Measurements from ENCODE around the gene TP73. TPM values are rescaled to one million over a fixed set of nuclear protein-coding genes. Genes with fewer than 3 reads are reported as not detected.

The TP73 gene
- total RNA-seq, 3 donors from 2014 or later: 0.12 to 0.63 (median 0.51) TPM

DNA sequence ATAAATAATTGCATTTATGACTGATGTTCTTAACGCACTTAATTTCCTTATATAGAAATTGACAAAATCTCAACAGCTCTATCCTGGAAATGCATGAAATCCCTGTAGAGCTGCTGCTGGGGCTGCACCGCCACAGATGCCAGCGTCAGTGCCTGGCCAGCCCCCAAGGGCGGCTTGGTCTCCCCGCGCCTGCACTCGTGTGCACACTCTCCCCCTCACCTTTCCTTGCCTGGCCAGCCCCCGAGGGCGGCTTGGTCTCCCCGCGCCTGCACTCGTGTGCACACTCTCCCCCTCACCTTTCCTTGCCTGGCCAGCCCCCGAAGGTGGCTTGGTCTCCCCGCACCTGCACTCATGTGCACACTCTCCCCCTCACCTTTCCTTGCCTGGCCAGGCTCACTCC is 16.2 kb upstream of the TP73 start:
- Histone ChIP-seq H3K4me1 (ENCODE audit: low read depth) (no peaks in the 10 kb centered on the region), H3K36me3 (ENCODE audit: low read depth) (peaks cover 5% of the 10 kb centered on the region), H3K9me3 (no peaks in the 10 kb centered on the region), H3K4me3 (no peak overlapping the region)
- TF ChIP-seq, protein P1, sequence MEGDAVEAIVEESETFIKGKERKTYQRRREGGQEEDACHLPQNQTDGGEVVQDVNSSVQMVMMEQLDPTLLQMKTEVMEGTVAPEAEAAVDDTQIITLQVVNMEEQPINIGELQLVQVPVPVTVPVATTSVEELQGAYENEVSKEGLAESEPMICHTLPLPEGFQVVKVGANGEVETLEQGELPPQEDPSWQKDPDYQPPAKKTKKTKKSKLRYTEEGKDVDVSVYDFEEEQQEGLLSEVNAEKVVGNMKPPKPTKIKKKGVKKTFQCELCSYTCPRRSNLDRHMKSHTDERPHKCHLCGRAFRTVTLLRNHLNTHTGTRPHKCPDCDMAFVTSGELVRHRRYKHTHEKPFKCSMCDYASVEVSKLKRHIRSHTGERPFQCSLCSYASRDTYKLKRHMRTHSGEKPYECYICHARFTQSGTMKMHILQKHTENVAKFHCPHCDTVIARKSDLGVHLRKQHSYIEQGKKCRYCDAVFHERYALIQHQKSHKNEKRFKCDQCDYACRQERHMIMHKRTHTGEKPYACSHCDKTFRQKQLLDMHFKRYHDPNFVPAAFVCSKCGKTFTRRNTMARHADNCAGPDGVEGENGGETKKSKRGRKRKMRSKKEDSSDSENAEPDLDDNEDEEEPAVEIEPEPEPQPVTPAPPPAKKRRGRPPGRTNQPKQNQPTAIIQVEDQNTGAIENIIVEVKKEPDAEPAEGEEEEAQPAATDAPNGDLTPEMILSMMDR (IDR thresholded peaks at IDR 0.05): no peak
- DNase-seq (peak in 2 of 3 donors; percentile 2 to 14), ATAC-seq (no peak)
- intact Hi-C loops (cut with DNase I, micrococcal nuclease): no loop called here

DNA sequence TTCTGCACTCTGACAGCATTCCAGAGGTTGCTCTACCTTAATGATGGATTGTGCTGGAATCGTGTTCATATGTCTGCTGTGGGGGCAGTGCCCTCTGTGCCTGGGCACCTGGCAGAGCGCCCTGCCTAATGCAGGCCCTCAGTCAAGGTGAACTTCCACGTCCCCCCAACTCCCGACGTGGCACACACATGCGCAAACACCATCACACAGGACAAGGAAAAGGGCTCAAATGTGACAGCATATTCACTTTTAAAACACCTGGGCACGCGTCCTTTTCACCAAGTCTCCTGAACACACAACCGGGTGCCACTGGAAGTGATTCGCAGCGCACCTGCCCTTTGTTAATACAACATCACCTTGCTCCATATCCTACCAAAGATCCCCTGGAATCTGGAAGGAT is 15.8 kb upstream of the TP73 start:
- TF ChIP-seq, protein P1 (IDR thresholded peaks at IDR 0.05): no peak
- Histone ChIP-seq H3K36me3 (ENCODE audit: low read depth) (peaks cover 5% of the 10 kb centered on the region), H3K4me1 (ENCODE audit: low read depth) (no peaks in the 10 kb centered on the region), H3K9me3 (no peaks in the 10 kb centered on the region), H3K4me3 (no peak overlapping the region)
- intact Hi-C loops (cut with DNase I, micrococcal nuclease): no loop called here
- DNase-seq (peak in 1 of 3 donors; percentile 11), ATAC-seq (no peak)

DNA sequence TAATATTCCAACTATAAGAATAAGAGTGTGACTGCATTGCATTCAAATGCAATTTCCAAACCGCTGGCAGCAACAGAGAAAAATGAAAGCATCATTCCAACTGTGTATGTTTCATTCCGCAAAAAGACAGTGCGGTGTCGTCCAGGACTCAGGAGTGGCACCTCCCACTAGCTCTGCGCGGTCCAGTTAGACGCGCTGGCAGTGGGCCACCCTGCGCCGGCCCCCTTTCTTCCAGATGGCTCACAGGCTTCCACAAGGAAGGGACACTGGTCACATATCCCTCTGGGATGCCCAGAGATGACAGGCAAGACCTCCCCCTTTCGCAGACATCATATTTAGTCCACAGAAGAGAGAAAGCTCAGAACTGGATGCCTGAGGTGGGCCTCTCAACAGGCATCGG is 14.3 kb upstream of the TP73 start:
- TF ChIP-seq, protein P1 (IDR thresholded peaks at IDR 0.05): no peak
- intact Hi-C loops (cut with DNase I, micrococcal nuclease): no loop called here
- DNase-seq (peak in 2 of 3 donors; percentile 7 to 22), ATAC-seq (no peak)
- Histone ChIP-seq H3K9me3 (no peaks in the 10 kb centered on the region), H3K4me1 (ENCODE audit: low read depth) (no peaks in the 10 kb centered on the region), H3K36me3 (ENCODE audit: low read depth) (peaks cover 5% of the 10 kb centered on the region), H3K4me3 (no peak overlapping the region)

DNA sequence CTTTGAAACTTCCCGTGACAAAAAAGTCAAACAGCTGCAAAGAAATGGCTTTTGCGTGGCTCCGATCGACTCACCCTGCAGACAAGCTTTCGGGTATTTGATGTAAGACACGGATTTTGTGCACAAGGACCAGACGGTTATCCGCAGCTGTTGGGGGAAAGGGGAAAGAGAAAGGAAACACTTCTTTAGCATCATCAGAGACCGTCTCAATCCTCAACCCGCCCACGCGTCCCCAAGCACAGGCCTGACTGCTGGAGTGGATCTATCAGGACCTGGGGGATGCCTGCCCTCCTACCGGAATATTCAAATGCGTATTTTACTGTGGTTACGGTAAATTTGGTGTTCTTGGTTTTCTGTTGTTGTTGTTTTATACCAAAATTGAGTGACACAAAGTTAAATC is 13.6 kb upstream of the TP73 start:
- ATAC-seq (no peak), DNase-seq (peak in 2 of 3 donors; percentile 3 to 21)
- TF ChIP-seq, protein P1 (IDR thresholded peaks at IDR 0.05): no peak
- Histone ChIP-seq H3K4me3 (no peak overlapping the region), H3K4me1 (ENCODE audit: low read depth) (no peaks in the 10 kb centered on the region), H3K36me3 (ENCODE audit: low read depth) (peaks cover 5% of the 10 kb centered on the region), H3K9me3 (no peaks in the 10 kb centered on the region)
- intact Hi-C loops (cut with DNase I, micrococcal nuclease): no loop called here

DNA sequence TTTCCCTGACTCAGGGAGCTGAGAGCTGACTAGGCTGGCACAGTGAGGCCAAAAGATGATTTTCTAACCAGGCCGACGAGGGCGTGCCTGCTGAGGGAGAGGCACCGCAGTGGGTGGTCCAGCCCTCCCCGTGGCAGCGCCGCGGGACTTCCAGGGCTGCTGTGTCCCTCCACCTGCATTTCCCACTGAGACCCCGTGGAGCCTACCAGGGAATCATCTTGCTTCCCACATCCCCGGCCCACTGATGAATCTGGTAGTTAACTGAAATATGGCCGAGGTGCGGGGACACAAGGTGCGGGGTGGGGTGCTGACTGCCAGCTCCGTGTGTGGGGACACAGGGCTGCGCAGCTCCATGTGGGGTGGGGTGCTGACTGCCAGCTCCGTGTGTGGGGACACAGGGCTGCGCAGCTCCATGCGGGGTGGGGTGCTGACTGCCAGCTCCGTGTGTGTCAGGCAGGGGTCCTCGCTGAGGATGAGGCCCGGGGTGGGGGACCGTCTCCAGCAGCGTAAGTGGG is 12.9 kb upstream of the TP73 start:
- TF ChIP-seq, protein P1 (IDR thresholded peaks at IDR 0.05): no peak
- H3K4me3 ChIP-seq: no peak overlapping the region
- no peaks in the 10 kb centered on the region for H3K4me1 ChIP-seq (ENCODE audit: low read depth)
- intact Hi-C loops (cut with DNase I, micrococcal nuclease): no loop called here
- ATAC-seq: no peak
- H3K9me3 ChIP-seq: no peaks in the 10 kb centered on the region
- peaks cover under 1% of the 10 kb centered on the region for H3K36me3 ChIP-seq (ENCODE audit: low read depth)
- peak in 2 of 3 donors; percentile 6 to 15 for DNase-seq
